CD14-positive monocyte (primary cell): ENCODE data around the gene PAQR5. TPM values are rescaled to one million over a fixed set of nuclear protein-coding genes. Genes with fewer than 3 reads are reported as not detected.

Experiments
- DNase-seq, 3 donors: peaks; one replicate each; pipeline ENCODE4 v3.0.0-alpha.2; 2011 to 2022
- H2AFZ ChIP-seq: 2 replicates; pipeline ENCODE4 v1.6.0; 2012; ENCODE audit warnings: mild to moderate bottlenecking, low read depth, low read length, inconsistent platforms; ENCODE audit not compliant: insufficient read depth, poor library complexity, severe bottlenecking
- H3K27ac ChIP-seq, 2 donors: 1 replicate in 1 of 2; 2 replicates in 1 of 2; pipeline ENCODE4 v1.5.1; 2012 to 2013; ENCODE audit warnings: low read length in 2 of 2, control low read depth in 1 of 2, inconsistent platforms in 1 of 2, low read depth in 1 of 2, mild to moderate bottlenecking in 1 of 2
- H3K27me3 ChIP-seq, 2 donors: one replicate each; pipeline versions ENCODE4 v1.6.0 to v1.6.1; 2011 to 2013; ENCODE audit warnings: low read length in 2 of 2; ENCODE audit not compliant: control insufficient read depth in 2 of 2, insufficient read depth in 2 of 2
- H3K36me3 ChIP-seq, 2 donors: replicated peaks in 1 of 2; 1 replicate in 1 of 2; 2 replicates in 1 of 2; pipeline versions ENCODE4 v1.5.1 to v1.6.1; 2012 to 2013; ENCODE audit warnings: low read length in 2 of 2, control low read depth in 1 of 2, inconsistent platforms in 1 of 2, mild to moderate bottlenecking in 1 of 2; ENCODE audit not compliant: insufficient read depth in 2 of 2, control insufficient read depth in 1 of 2
- H3K4me1 ChIP-seq, 2 donors: 1 replicate in 1 of 2; 2 replicates in 1 of 2; pipeline versions ENCODE4 v1.5.1 to v1.6.1; 2012 to 2013; ENCODE audit warnings: low read length in 2 of 2, control low read depth in 1 of 2, inconsistent platforms in 1 of 2, mild to moderate bottlenecking in 1 of 2, moderate library complexity in 1 of 2; ENCODE audit not compliant: insufficient read depth in 2 of 2, control insufficient read depth in 1 of 2
- H3K4me2 ChIP-seq: replicated peaks from 2 replicates; pipeline ENCODE3; 2012; ENCODE audit warnings: low read length, moderate library complexity, mild to moderate bottlenecking; ENCODE audit not compliant: poor library complexity, severe bottlenecking; ENCODE audit errors: extremely low read depth
- H3K4me3 ChIP-seq, 3 experiments: fragments of 200-600 bp in 1 of 3; sonication (generic) in 1 of 3; replicated peaks in 1 of 3; 1 replicate in 2 of 3; 2 replicates in 1 of 3; pipeline ENCODE4 v1.5.1; 2011 to 2013; ENCODE audit warnings: low read length in 3 of 3, mild to moderate bottlenecking in 3 of 3, control low read depth in 2 of 3, low read depth in 2 of 3, inconsistent platforms in 1 of 3, moderate library complexity in 1 of 3
- H3K79me2 ChIP-seq: 2 replicates; pipeline ENCODE4 v1.6.0; 2012; ENCODE audit warnings: mild to moderate bottlenecking, control low read depth, inconsistent platforms, low read length, moderate library complexity; ENCODE audit not compliant: insufficient read depth
- H3K9ac ChIP-seq: 2 replicates; pipeline ENCODE4 v1.6.0; 2017; ENCODE audit warnings: low read length, mild to moderate bottlenecking; ENCODE audit not compliant: insufficient read depth, poor library complexity, severe bottlenecking
- H3K9me3 ChIP-seq, 2 donors: replicated peaks in 1 of 2; 1 replicate in 1 of 2; 2 replicates in 1 of 2; pipeline versions ENCODE4 v1.5.1 to v1.6.1; 2012 to 2013; ENCODE audit warnings: low read length in 2 of 2, control low read depth in 1 of 2; ENCODE audit not compliant: control insufficient read depth in 1 of 2, insufficient read depth in 1 of 2
- H4K20me1 ChIP-seq: 2 replicates; pipeline ENCODE4 v1.6.0; 2012; ENCODE audit warnings: mild to moderate bottlenecking, low read length, control low read depth, moderate library complexity; ENCODE audit not compliant: insufficient read depth
- H3K27ac Mint-ChIP-seq, 7 donors: one replicate each; pipeline ENCODE4 v1.8.0; 2020; ENCODE audit warnings: mild to moderate bottlenecking in 7 of 7, mixed read lengths in 7 of 7, moderate library complexity in 6 of 7, inconsistent platforms in 2 of 7
- H3K27me3 Mint-ChIP-seq, 3 donors: one replicate each; pipeline ENCODE4 v1.8.0; 2021 to 2022; ENCODE audit warnings: low read depth in 3 of 3, mild to moderate bottlenecking in 3 of 3, mixed read lengths in 3 of 3, moderate library complexity in 3 of 3, inconsistent platforms in 1 of 3
- H3K36me3 Mint-ChIP-seq, 2 donors: one replicate each; pipeline ENCODE4 v1.8.0; 2020; ENCODE audit warnings: mixed read lengths in 2 of 2, inconsistent platforms in 1 of 2, mild to moderate bottlenecking in 1 of 2
- H3K4me1 Mint-ChIP-seq: one replicate; pipeline ENCODE4 v1.8.0; 2020; ENCODE audit warnings: mild to moderate bottlenecking, mixed read lengths
- H3K4me3 Mint-ChIP-seq, 2 donors: one replicate each; pipeline ENCODE4 v1.8.0; 2020; ENCODE audit warnings: mild to moderate bottlenecking in 2 of 2, mixed read lengths in 2 of 2, moderate library complexity in 1 of 2
- H3K9me3 Mint-ChIP-seq, 7 donors: one replicate each; pipeline ENCODE4 v1.8.0; 2020 to 2022; ENCODE audit warnings: mixed read lengths in 7 of 7, mild to moderate bottlenecking in 6 of 7, moderate library complexity in 6 of 7, inconsistent platforms in 2 of 7
- CTCF ChIP-seq: fragments of 200-600 bp; IDR thresholded peaks from one replicate; pipeline ENCODE4 v1.8.0; 2022; ENCODE audit warnings: antibody characterized with exemption, mild to moderate bottlenecking
- WGBS: methylation state at CpG from one replicate; pipeline ENCODE4 v1.1.5; 2013; ENCODE audit warnings: missing lambda C conversion rate; ENCODE audit not compliant: insufficient coverage; 5-methylcytosine and 5-hydroxymethylcytosine counted together
- intact Hi-C, 2 donors: fragments of 100-400 bp; cut with micrococcal nuclease; formaldehyde crosslinking; loops; one replicate each; pipeline versions ENCODE4 v1.15.0 to v1.15.1; 2023
- polyA plus RNA-seq, 3 donors: library from polyadenylated mRNA; depleted of rRNA in 1 of 3; unstranded in 2 of 3; stranded (reverse) in 1 of 3; fragments of 300-500 nt in 2 of 3; fragments of >200 nt in 1 of 3; fragmentation: Illumina TruSeq in 2 of 3; gene quantifications; 1 replicate in 2 of 3; 2 replicates in 1 of 3; pipeline ENCODE4 v1.2.3, GENCODE V29; 2012 to 2021

Gene PAQR5
- polyA plus RNA-seq, 3 donors: not detected

- peaks cover 0 to 3% (median 0%) of the 10 kb centered on the region in 7 donors for H3K9me3 Mint-ChIP-seq
- no peak overlapping the region for H3K9ac ChIP-seq
- WGBS: 85% methylated on average over 3 of the region's 3 CpGs
- H3K79me2 ChIP-seq: no peaks in the 10 kb centered on the region
- no peaks in the 10 kb centered on the region for H3K9me3 ChIP-seq
- H3K27ac ChIP-seq: no peak overlapping the region
- no peaks in the 10 kb centered on the region for H4K20me1 ChIP-seq
- TF ChIP-seq CTCF: no peak
- H3K4me1 ChIP-seq: peaks cover 0 to 5% of the 10 kb centered on the region in 2 donors
- H3K27me3 Mint-ChIP-seq: peaks cover 0 to 2% (median 1%) of the 10 kb centered on the region in 3 donors
- H2AFZ ChIP-seq: no peak overlapping the region
- no peak overlapping the region for H3K27ac Mint-ChIP-seq
- no peak overlapping the region for H3K4me3 ChIP-seq
- intact Hi-C loops: no loop called here
- H3K36me3 ChIP-seq: no peaks in the 10 kb centered on the region
- H3K4me3 Mint-ChIP-seq: no peak overlapping the region
- DNase-seq: no peak
- H3K4me2 ChIP-seq: no peak overlapping the region
- H3K27me3 ChIP-seq: no peaks in the 10 kb centered on the region
- no peaks in the 10 kb centered on the region for H3K36me3 Mint-ChIP-seq
- H3K4me1 Mint-ChIP-seq: peaks cover 9% of the 10 kb centered on the region
These were observed 43.9 kb downstream of the PAQR5 start for GRCh38 chr15:69342460-69343076.

- H3K36me3 ChIP-seq: no peaks in the 10 kb centered on the region
- TF ChIP-seq CTCF: no peak
- H3K4me2 ChIP-seq: no peak overlapping the region
- no peak overlapping the region for H3K9ac ChIP-seq
- no peak overlapping the region for H3K27ac Mint-ChIP-seq
- H3K9me3 Mint-ChIP-seq: peaks cover 0 to 3% (median 0%) of the 10 kb centered on the region in 7 donors
- no peaks in the 10 kb centered on the region for H3K9me3 ChIP-seq
- H3K4me3 ChIP-seq: no peak overlapping the region
- H3K27me3 Mint-ChIP-seq: peaks cover 0 to 2% (median 1%) of the 10 kb centered on the region in 3 donors
- H3K4me1 Mint-ChIP-seq: peaks cover 9% of the 10 kb centered on the region
- H3K27ac ChIP-seq: no peak overlapping the region
- DNase-seq: no peak
- no peaks in the 10 kb centered on the region for H3K36me3 Mint-ChIP-seq
- H2AFZ ChIP-seq: no peak overlapping the region
- no CpG with 5 or more reads among the region's 2 CpGs for WGBS
- H3K4me3 Mint-ChIP-seq: no peak overlapping the region
- H3K4me1 ChIP-seq: peaks cover 0 to 5% of the 10 kb centered on the region in 2 donors
- H3K27me3 ChIP-seq: no peaks in the 10 kb centered on the region
- H4K20me1 ChIP-seq: no peaks in the 10 kb centered on the region
- no peaks in the 10 kb centered on the region for H3K79me2 ChIP-seq
- intact Hi-C loops: no loop called here
These were observed 44.4 kb downstream of the PAQR5 start for GRCh38 chr15:69343133-69343532.
